GM21786 (cell line): ENCODE results near the gene FAM13C.
"Not testable (repeated sequence)": the region's sequence is repeated elsewhere in the genome, so short reads cannot be mapped to it uniquely, and the experiment has no call there.

Experiments
- ATAC-seq: cut with Tn5 transposase; IDR thresholded peaks from one replicate; pipeline ENCODE4 v1.9.1; 2021; ENCODE audit not compliant: unreplicated experiment

Gene FAM13C

GRCh38 chr10:59279991-59280505 is 82.3 kb downstream of the FAM13C start:
- no peak for ATAC-seq

DNA sequence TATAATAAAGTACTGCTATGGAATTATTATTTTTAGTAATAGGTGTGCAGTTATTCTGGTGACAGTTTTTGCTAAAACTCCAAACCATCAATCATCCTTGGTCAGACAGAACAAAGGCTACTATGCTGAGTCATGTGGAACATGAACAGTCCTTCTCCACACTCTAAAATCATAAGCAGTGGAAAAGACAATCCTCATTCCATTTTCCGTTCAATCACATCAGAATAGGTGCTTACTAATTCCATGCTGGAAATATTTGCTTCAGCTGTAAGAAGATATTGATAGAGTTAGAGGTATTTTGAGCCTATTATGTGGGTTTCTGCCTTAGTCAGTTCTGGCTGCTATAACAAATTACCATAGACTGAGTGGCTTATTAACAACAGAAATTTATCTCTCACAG is 82.9 kb downstream of the FAM13C start:
- ATAC-seq: no peak

- no peak for ATAC-seq
Observed at GRCh38 chr10:59276919-59277318, 85.4 kb downstream of the FAM13C start.

DNA sequence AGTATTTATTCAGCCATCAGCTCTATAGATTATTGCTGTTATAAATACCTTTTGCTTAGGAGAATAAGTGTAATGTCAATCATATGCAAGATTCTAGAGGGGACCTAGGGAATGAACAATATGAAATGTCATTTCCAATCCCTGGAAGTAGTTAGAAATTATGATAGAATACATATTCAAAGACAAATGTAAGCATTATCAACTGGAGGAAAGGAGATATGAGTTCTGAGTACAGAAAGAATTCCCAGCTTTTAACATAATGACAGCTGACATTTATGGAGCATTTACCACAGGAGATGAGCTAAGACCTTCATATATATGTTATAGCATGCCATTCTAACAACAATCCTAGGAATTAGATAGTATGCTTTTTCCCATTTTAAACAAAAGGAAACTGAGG is 86.2 kb downstream of the FAM13C start:
- ATAC-seq: no peak

DNA sequence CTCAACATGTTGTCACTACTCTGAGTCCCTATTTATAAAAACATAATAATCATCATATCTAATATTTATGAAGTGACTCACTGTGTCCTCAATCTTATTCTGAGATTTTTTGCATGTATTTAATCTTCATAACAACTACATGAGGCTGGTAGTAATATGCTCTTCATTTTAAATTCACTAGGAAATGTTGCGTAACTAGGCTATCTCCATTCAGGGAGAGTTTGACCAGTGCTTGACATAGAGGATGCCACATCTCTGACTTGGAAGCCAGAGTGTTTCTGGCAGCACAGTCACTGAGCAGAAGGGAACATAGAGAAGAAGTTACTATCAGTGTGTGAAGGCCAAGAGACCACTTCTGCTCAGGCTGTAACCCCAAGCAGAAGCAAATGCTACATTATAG is 88.9 kb downstream of the FAM13C start:
- no peak for ATAC-seq

DNA sequence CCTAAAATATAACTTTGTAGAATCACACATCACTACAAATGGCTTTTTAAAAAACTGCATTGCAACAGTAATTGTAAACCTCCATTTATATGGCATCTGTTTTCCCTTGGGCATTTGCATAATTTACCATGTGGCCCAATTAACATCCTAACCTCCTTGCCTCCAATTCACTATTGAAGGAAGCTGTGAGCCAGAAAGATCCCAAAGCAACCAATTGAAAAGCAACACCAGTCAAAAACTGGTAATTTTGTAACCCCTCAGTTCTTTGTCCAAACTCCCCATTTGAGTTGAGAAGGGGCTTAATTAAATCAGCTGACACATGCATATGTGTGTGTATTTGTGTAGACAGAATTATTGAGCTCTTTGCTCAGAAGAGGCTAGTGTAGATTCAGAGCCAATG is 90.3 kb downstream of the FAM13C start:
- no peak for ATAC-seq

GRCh38 chr10:59271160-59271559 is 91.2 kb downstream of the FAM13C start:
- ATAC-seq: no peak

DNA sequence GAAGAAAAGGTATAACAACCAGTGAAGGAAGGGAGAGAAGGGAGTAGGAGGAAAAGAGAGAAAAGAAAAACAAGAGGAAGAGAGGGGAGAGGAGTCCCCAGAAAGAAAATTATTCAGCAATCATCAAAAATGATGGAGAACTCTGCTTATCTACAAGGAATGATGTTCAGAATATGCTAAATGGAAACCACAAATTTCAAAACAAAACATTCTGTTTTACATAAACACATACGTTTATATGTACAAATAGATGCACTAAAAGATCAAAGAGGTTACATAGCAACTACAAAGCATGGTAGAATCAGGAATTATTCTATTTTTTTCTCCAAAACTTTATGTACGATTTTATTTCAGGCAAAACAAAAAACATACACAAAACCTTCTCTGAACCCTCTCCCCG is 91.9 kb downstream of the FAM13C start:
- no peak for ATAC-seq

DNA sequence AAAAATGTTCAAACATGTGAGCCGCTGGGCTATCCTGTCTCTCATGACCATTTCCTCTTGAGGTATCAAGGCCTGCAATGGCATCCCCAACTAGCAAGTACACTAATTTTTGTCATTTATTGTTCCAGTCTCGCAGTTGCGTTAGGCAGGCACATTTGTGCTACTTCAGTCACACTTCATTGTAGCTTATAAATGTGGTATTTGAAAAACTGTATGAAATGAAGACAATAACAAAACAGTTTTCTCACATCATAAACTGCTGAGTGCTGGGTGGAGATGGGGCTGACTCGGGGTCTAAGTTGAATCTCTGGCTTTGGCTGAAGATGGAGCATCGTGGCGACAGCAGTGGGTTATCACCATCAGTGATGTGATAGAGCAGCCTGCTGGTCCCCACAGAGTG is 92.7 kb downstream of the FAM13C start:
- ATAC-seq: no peak

- ATAC-seq: no peak
Observed at GRCh38 chr10:59268460-59268859, 93.9 kb downstream of the FAM13C start.

DNA sequence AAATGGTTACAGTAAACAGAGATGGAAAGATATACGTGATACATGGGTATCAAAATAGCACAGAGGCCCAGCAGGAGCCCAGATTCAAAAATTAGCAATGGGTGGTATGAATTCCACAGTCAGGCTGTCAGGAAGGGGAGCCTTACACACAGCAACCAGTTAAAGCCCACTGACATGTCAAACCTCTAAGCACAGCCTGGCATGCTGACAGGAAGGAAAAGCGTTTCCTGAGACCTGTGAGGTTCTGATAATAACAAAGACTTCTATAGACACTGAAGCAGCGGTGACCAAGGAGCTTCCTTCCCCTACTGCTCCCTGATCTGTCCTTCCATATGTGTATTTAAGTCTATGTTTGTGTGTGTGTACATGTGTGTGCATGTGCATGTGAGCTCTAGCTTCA is 96.0 kb downstream of the FAM13C start:
- no peak for ATAC-seq

DNA sequence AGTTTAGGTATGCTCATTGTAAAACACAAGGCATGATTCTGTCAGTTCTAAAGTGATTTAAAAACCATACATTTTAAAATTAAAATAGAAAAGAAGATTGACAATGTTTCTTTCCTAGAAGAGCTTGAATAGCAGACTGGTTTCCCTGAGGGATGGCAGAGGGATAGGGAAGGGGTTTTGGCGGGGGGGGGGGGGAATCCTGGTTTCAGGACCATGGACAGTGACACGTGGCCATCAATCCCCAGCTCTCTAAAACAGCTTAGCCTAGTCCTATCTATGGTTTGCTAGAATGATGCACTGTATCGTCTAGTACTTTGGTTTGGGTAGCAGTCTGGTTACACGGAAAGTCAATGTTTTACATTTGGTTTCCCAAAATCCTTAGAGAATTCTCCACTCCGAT is 97.2 kb downstream of the FAM13C start:
- no peak for ATAC-seq

GRCh38 chr10:59258890-59259289 is 103.5 kb downstream of the FAM13C start:
- no peak for ATAC-seq

DNA sequence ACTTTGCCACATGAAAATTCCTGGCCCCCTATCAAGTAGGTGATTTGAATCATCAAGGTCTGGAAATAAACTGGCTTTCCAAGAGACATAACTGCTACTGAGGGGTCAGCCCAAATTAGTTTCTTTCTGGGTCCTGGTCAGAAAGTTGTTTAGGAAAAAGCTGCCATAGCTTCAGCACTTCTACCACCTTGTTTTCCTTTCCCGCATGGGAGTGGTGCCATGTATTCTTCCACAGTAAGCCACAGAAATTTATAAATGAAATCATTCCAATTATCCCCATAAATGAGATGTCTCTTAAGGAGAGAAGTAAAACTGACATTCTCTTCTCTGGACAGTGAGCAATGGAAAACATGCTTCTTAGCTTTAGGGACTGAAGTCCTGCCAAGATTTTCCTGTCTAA is 105.1 kb downstream of the FAM13C start:
- no peak for ATAC-seq

DNA sequence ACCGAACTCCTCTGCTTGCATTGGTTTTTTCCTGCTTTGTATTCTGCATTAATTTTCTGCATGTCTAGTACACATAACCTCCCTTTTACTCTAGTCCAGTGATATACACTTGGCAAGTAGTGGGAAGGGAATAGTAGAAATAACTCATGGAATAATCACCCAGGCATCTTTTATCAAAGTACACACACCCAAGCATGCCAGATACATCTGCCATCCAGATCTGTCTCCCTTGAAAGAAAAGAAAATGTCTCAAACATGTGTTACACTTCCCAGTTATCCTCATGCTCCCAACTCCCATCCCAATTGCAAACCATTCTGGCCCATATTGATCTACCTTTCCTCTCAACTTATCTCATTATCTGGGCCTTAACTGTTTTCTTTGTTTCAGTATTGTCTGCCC is 106.9 kb downstream of the FAM13C start:
- no peak for ATAC-seq

- no peak for ATAC-seq
Observed at GRCh38 chr10:59252491-59252890, 109.9 kb downstream of the FAM13C start.

- ATAC-seq: no peak
Observed at GRCh38 chr10:59245686-59246085, 116.7 kb downstream of the FAM13C start.

GRCh38 chr10:59244871-59245270 is 117.5 kb downstream of the FAM13C start:
- no peak for ATAC-seq

DNA sequence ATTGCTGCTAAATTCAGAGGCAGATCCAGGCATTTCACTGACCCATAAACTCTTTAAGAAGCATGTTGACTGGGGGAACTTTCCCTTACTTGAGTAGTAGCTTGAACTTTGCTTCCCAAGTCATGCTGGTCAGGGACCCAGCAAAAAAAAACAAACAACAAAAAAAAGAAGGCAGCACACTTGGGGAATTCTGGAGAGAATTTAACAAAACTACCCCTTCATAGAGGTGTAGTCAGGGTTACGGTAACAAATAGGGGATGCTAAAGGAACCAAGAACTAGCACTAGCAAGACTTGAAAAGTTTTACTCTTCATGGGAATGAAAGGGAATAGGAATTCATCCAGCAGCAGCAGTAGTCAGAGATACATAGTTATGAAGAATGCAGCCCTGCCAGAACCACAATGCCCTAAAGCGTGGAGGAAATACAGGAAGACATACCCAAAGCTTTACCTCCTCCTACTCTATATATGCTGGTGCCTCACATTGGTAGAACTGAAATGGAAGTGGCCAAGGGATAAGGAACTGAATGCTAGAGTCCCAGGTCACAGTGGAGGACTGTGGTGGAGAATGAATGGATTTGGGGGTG is 118.6 kb downstream of the FAM13C start:
- ATAC-seq: no peak

DNA sequence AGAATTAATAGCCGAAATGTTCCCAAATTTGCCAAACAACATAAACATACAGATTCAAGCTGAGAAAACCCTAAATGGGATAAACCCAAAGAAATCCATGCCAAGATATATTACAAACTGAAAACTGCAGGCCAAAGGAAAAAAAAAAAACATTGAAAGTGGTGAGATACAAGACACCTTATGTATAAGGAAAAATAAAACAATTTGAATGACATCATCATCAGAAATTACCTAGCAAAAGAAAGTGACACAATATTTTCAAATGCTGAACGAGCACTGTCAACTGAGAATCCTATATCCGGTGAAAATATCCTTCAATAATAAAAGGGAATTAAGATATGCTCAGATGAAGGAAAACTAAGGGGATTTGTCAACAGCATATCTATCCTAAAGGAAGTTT is 119.4 kb downstream of the FAM13C start:
- ATAC-seq: no peak

DNA sequence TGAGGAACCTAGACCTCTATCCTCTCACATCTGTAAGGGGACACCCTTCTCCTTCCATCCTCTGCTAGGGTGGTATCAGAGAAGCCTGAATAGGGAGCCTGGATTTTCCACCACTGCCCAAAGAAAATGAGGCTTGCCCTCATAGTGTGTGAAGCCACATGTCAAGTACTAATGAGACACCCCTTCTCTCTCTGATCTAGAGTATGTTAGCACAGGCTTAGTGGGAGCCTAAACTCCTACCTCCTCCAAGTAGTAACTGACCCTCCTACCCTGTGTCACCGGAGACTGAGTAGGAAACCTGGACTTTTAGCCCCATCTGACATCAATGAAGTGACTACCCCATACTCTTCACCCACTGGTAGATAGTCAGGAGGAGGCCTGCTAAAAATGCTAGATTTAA is 120.3 kb downstream of the FAM13C start:
- ATAC-seq: no peak

- ATAC-seq: no peak
Observed at GRCh38 chr10:59240582-59241183, 121.7 kb downstream of the FAM13C start.

- not testable (repeated sequence) for ATAC-seq
Observed at GRCh38 chr10:59239108-59239507, 123.2 kb downstream of the FAM13C start.
